Esophagus muscularis mucosa (tissue), 4 donors: ENCODE results near the gene XRCC4.

ENCODE experiments used
- CTCF ChIP-seq, 3 experiments: fragments of 200-600 bp in 2 of 3; fragments of 450-650 bp in 1 of 3; sonication (generic) in 2 of 3; IDR thresholded peaks; one replicate each; pipeline ENCODE4 v1.5.1; 2017 to 2019; ENCODE audit warnings: antibody characterized with exemption in 3 of 3, mild to moderate bottlenecking in 2 of 3, moderate library complexity in 1 of 3
- EP300 ChIP-seq: sonication (generic); formaldehyde crosslinking; IDR thresholded peaks from one replicate; pipeline ENCODE4 v1.6.1; 2017; ENCODE audit warnings: antibody characterized with exemption
- POLR2A ChIP-seq: fragments of 450-650 bp; IDR thresholded peaks from one replicate; pipeline ENCODE4 v1.6.1; 2017; ENCODE audit warnings: antibody characterized with exemption, moderate library complexity, mild to moderate bottlenecking, low read depth

GRCh38 chr5:83084336-83084735 lies 7.0 kb downstream of the XRCC4 start:
- TF ChIP-seq CTCF (IDR thresholded peaks at IDR 0.05), result no peak
- TF ChIP-seq POLR2A, result no peak
- no peak for TF ChIP-seq EP300
